NT2/D1 (cell line): ENCODE measurements around the gene ST8SIA3.

Experiments used
- SUZ12 ChIP-seq: IDR thresholded peaks from 2 replicates; pipeline ENCODE4 v1.6.1; 2011; ENCODE audit not compliant: insufficient read length, insufficient read depth; ENCODE audit errors: extremely low read depth
- YY1 ChIP-seq: IDR thresholded peaks from 2 replicates; pipeline ENCODE4 v1.6.1; 2011; ENCODE audit not compliant: insufficient read length, insufficient read depth
- ZNF274 ChIP-seq: IDR thresholded peaks from 2 replicates; pipeline ENCODE4 v1.6.1; 2011; ENCODE audit warnings: mild to moderate bottlenecking, low read depth, low read length

DNA sequence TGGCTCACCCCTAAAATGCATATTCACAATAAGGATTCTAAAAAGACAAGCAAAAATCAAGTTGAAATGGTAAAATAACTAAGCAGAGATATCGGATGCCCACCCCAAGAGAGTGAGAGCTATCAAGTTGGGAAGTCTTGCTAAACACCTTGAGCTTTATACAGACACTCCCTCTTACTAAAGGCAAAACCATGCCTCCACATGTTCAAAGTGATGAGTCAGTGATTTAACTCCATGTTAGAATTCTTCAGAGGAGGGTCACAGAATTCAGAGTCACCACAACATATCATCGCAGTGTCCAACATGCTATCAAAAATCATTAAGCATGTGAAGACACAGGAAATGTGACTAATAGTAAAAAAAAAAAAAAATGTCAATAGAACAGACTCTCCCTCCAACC lies 20.6 kb upstream of the ST8SIA3 start:
- no peak for TF ChIP-seq YY1
- no peak for TF ChIP-seq ZNF274
- TF ChIP-seq SUZ12 = no peak
